ENCODE measurements around the gene SNRNP200. TPM values are rescaled to one million over a fixed set of nuclear protein-coding genes. Genes with fewer than 3 reads are reported as not detected.

Gene SNRNP200
- total and polyA plus RNA-seq, 4 donors, result 28.1 to 75.2 (median 47.5) TPM

DNA sequence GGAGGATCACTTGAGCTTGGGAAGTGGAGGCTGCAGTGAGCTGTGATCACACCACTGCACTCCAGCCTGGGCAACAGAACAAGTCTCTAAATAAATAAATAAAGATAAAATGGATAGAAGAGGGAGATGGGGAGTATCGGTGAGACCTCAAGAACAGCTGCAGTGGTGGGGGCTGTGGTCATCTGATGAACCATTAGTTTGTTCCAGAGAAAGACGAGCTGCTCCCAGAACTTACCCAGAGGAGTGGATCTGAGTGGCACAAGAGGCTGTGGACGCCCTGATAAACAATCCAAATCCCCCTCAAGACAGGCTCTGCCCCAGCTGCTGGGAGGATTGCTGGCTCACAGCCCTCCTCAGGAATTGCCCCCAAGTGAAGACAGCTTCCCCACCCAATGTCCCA, 66.3 kb downstream of the SNRNP200 start:
- Histone ChIP-seq H3K27me3 (ENCODE audit: control insufficient read depth in 4 of 4, insufficient read depth in 4 of 4, low read length in 3 of 4) (no peaks in the 10 kb centered on the region), H3K4me1 (ENCODE audit: control insufficient read depth in 4 of 4, insufficient read depth in 4 of 4, low read length in 3 of 4) (no peaks in the 10 kb centered on the region), H3K4me3 (ENCODE audit: low read depth in 1 of 3, low read length in 3 of 3) (no peak overlapping the region), H3K27ac (ENCODE audit: low read depth in 1 of 2, low read length in 2 of 2) (no peak overlapping the region), H3K9ac (ENCODE audit: low read depth in 1 of 2, low read length in 2 of 2) (no peak overlapping the region), H3K9me3 (ENCODE audit: control insufficient read depth in 4 of 4, low read length in 3 of 4) (no peaks in the 10 kb centered on the region), H3K36me3 (ENCODE audit: control insufficient read depth in 4 of 4, insufficient read depth in 3 of 4, low read depth in 1 of 4, low read length in 3 of 4) (no peaks in the 10 kb centered on the region)
- TF ChIP-seq, protein P1, sequence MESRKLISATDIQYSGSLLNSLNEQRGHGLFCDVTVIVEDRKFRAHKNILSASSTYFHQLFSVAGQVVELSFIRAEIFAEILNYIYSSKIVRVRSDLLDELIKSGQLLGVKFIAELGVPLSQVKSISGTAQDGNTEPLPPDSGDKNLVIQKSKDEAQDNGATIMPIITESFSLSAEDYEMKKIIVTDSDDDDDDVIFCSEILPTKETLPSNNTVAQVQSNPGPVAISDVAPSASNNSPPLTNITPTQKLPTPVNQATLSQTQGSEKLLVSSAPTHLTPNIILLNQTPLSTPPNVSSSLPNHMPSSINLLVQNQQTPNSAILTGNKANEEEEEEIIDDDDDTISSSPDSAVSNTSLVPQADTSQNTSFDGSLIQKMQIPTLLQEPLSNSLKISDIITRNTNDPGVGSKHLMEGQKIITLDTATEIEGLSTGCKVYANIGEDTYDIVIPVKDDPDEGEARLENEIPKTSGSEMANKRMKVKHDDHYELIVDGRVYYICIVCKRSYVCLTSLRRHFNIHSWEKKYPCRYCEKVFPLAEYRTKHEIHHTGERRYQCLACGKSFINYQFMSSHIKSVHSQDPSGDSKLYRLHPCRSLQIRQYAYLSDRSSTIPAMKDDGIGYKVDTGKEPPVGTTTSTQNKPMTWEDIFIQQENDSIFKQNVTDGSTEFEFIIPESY (IDR thresholded peaks at IDR 0.05), result no peak
- TF ChIP-seq, protein P2, sequence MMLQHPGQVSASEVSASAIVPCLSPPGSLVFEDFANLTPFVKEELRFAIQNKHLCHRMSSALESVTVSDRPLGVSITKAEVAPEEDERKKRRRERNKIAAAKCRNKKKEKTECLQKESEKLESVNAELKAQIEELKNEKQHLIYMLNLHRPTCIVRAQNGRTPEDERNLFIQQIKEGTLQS (IDR thresholded peaks at IDR 0.05), result no peak
- TF ChIP-seq SP1 (IDR thresholded peaks at IDR 0.05) (no peak), RXRA (IDR thresholded peaks at IDR 0.05) (no peak), EGR1 (IDR thresholded peaks at IDR 0.05; ENCODE audit: low read depth in 2 of 2) (no peak), HNF4A (conservative IDR thresholded peaks at IDR 0.05) (no peak), FOXA1 (IDR thresholded peaks at IDR 0.05) (no peak), HNF4G (IDR thresholded peaks at IDR 0.05) (no peak), FOXA2 (IDR thresholded peaks at IDR 0.05) (no peak), GABPA (IDR thresholded peaks at IDR 0.05 in 1 of 2, conservative IDR thresholded peaks at IDR 0.05 in 1 of 2) (no peak), RAD21 (IDR thresholded peaks at IDR 0.05) (no peak)
- TF ChIP-seq, protein P3, sequence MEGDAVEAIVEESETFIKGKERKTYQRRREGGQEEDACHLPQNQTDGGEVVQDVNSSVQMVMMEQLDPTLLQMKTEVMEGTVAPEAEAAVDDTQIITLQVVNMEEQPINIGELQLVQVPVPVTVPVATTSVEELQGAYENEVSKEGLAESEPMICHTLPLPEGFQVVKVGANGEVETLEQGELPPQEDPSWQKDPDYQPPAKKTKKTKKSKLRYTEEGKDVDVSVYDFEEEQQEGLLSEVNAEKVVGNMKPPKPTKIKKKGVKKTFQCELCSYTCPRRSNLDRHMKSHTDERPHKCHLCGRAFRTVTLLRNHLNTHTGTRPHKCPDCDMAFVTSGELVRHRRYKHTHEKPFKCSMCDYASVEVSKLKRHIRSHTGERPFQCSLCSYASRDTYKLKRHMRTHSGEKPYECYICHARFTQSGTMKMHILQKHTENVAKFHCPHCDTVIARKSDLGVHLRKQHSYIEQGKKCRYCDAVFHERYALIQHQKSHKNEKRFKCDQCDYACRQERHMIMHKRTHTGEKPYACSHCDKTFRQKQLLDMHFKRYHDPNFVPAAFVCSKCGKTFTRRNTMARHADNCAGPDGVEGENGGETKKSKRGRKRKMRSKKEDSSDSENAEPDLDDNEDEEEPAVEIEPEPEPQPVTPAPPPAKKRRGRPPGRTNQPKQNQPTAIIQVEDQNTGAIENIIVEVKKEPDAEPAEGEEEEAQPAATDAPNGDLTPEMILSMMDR (IDR thresholded peaks at IDR 0.05; ENCODE audit: low read depth, low read length, missing input control), result no peak
- TF ChIP-seq, protein P4, sequence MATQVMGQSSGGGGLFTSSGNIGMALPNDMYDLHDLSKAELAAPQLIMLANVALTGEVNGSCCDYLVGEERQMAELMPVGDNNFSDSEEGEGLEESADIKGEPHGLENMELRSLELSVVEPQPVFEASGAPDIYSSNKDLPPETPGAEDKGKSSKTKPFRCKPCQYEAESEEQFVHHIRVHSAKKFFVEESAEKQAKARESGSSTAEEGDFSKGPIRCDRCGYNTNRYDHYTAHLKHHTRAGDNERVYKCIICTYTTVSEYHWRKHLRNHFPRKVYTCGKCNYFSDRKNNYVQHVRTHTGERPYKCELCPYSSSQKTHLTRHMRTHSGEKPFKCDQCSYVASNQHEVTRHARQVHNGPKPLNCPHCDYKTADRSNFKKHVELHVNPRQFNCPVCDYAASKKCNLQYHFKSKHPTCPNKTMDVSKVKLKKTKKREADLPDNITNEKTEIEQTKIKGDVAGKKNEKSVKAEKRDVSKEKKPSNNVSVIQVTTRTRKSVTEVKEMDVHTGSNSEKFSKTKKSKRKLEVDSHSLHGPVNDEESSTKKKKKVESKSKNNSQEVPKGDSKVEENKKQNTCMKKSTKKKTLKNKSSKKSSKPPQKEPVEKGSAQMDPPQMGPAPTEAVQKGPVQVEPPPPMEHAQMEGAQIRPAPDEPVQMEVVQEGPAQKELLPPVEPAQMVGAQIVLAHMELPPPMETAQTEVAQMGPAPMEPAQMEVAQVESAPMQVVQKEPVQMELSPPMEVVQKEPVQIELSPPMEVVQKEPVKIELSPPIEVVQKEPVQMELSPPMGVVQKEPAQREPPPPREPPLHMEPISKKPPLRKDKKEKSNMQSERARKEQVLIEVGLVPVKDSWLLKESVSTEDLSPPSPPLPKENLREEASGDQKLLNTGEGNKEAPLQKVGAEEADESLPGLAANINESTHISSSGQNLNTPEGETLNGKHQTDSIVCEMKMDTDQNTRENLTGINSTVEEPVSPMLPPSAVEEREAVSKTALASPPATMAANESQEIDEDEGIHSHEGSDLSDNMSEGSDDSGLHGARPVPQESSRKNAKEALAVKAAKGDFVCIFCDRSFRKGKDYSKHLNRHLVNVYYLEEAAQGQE (IDR thresholded peaks at IDR 0.05), result no peak
- TF ChIP-seq, protein P5, sequence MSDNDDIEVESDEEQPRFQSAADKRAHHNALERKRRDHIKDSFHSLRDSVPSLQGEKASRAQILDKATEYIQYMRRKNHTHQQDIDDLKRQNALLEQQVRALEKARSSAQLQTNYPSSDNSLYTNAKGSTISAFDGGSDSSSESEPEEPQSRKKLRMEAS (IDR thresholded peaks at IDR 0.05), result no peak
- 95% methylated on average over 3 of the region's 3 CpGs for WGBS
- no peak for DNase-seq (ENCODE audit: low spot score)

DNA sequence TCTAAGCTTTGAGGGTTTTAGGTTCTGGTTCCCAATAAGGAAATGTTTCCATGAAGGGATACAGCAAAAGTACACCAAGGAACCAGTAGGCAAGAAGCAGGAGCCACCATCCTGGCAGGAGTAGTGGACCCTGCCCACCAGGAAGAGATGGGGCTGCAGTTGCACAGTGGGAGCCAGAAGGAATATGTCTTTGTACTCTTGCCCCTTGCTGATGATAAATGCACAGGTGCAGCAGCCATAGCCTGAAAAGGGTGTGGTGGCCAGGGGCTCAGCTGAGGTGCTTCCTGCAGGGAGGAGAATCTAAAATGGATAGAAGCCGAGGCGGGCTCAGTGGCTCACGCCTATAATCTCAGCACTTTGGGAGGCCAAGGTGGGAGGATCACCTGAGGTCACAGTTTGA, 67.1 kb downstream of the SNRNP200 start:
- H3K36me3 ChIP-seq (ENCODE audit: control insufficient read depth in 4 of 4, insufficient read depth in 3 of 4, low read depth in 1 of 4, low read length in 3 of 4), result no peaks in the 10 kb centered on the region
- 92% methylated on average over 3 of the region's 3 CpGs for WGBS

More for the DNA sequence above, 67.1 kb downstream of the SNRNP200 start:
- Histone ChIP-seq H3K9me3 (ENCODE audit: control insufficient read depth in 4 of 4, low read length in 3 of 4) (no peaks in the 10 kb centered on the region), H3K4me3 (ENCODE audit: low read depth in 1 of 3, low read length in 3 of 3) (no peak overlapping the region), H3K27ac (ENCODE audit: low read depth in 1 of 2, low read length in 2 of 2) (no peak overlapping the region), H3K27me3 (ENCODE audit: control insufficient read depth in 4 of 4, insufficient read depth in 4 of 4, low read length in 3 of 4) (no peaks in the 10 kb centered on the region), H3K9ac (ENCODE audit: low read depth in 1 of 2, low read length in 2 of 2) (no peak overlapping the region), H3K4me1 (ENCODE audit: control insufficient read depth in 4 of 4, insufficient read depth in 4 of 4, low read length in 3 of 4) (no peaks in the 10 kb centered on the region)
- TF ChIP-seq HNF4A (conservative IDR thresholded peaks at IDR 0.05), result no peak
- TF ChIP-seq, protein P2 (IDR thresholded peaks at IDR 0.05), result no peak
- no peak for TF ChIP-seq FOXA1 (IDR thresholded peaks at IDR 0.05)
- no peak for TF ChIP-seq TAF1 (conservative IDR thresholded peaks at IDR 0.05)
- TF ChIP-seq EGR1 (IDR thresholded peaks at IDR 0.05; ENCODE audit: low read depth in 2 of 2), result no peak
- TF ChIP-seq FOXA2 (IDR thresholded peaks at IDR 0.05), result no peak
- no peak for TF ChIP-seq JUND (IDR thresholded peaks at IDR 0.05)
- TF ChIP-seq, protein P1 (IDR thresholded peaks at IDR 0.05), result no peak
- no peak for TF ChIP-seq YY1 (IDR thresholded peaks at IDR 0.05)
- no peak for TF ChIP-seq RXRA (IDR thresholded peaks at IDR 0.05)
- no peak for TF ChIP-seq GABPA (IDR thresholded peaks at IDR 0.05 in 1 of 2, conservative IDR thresholded peaks at IDR 0.05 in 1 of 2)
- no peak for TF ChIP-seq NR2F2 (IDR thresholded peaks at IDR 0.05)
- TF ChIP-seq, protein P5 (IDR thresholded peaks at IDR 0.05), result no peak
- DNase-seq (ENCODE audit: low spot score), result no peak
